Suppressor macrophage (primary cell): ENCODE measurements around the gene UNC119B.
"Not testable (repeated sequence)": the region's sequence is repeated elsewhere in the genome, so short reads cannot be mapped to it uniquely, and the experiment has no call there.

Source experiments
- DNase-seq, 4 experiments: peaks; one replicate each; pipeline ENCODE4 v3.0.0-alpha.2; 2020 to 2022
- total RNA-seq, 17 experiments: gene quantifications; one replicate each; lab custom pipeline; 2026; ENCODE audit warnings: mixed read lengths in 6 of 17, inconsistent platforms in 3 of 17; lab: John Stamatoyannopoulos, UW

UNC119B gene
- total RNA-seq, result 7.0 to 24.2 (median 16.3) reads per million in 17 experiments

DNA sequence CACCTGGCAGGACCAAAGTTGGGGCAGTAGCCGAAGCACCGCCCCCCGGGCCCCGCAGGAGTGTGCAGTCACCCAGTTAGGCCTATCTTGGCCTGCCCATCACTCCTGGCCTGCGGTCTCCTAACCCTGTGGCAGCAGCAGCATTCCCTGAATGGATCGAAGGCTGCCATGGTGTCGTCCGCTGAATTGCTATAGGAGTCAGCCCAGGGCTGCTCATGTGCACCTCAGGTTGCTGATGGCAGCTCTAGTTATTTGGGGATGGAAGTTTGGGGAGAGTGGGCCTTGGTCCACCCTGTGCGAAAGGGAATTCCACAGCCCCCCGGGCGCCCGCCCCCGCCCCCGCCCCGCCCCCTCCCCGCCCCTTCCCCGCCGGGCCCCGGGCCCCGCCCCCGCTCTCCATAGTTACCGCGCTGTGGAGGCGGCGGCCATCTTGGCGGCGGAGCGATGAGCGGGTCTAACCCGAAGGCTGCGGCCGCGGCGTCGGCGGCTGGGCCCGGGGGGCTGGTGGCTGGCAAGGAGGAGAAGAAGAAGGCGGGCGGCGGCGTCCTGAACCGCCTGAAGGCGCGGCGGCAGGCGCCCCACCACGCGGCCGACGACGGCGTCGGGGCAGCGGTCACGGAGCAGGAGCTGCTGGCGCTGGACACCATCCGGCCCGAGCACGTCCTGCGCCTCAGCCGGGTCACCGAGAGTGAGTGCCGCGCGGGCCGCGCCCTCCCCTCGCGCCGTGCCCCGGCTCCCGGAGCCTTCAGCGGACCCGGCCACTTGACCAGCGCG is at the start of gene UNC119B:
Gene UNC119B (plus strand): TSS at position 428 of the 774 bp plus-strand sequence. CDS start 17 bp downstream, at position 445.
- peak; percentile 30 to 82 (median 64) for DNase-seq

DNA sequence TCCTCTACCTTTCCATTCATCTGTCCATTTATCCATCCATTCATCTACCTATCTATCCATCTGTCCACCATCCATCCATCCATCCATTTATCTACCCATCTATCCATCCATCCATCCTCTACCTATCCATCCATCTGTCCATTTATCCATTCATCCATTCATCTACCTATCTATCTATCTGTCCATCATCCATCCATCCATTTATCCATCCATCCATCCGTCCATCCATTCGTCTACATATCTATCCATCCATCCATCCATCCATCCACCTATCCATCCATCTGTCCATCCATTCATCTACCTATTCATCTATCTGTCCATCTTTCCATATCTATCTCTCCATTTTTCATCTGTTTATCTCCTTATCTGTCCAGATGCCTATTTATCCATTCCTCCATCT is 48.8 kb upstream of the UNC119B start:
- DNase-seq, result no peak

- peak in 2 of 4 experiments; percentile 27 to 51 for DNase-seq
Measured at GRCh38 chr12:120662879-120663278, 47.4 kb upstream of the UNC119B start.

DNA sequence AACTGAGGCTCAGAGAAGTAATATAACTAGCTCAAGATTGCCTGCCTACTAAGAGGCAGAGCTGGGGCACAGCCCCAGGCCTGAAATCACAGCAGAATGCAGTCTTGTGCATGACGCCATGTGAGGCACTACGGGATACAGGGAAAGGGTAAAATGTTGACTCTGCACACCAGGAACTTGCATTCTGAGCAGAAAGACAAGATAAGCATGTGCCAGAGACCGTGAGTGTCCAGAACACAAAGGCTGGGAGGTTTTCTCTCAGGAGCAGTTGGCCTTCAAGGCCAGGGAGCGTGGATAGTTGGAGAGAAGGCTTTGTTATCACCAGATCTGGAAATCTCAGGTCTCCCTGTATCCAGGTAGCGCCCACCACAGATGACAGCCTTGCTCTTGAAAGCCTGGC is 46.5 kb upstream of the UNC119B start:
- no peak for DNase-seq

DNA sequence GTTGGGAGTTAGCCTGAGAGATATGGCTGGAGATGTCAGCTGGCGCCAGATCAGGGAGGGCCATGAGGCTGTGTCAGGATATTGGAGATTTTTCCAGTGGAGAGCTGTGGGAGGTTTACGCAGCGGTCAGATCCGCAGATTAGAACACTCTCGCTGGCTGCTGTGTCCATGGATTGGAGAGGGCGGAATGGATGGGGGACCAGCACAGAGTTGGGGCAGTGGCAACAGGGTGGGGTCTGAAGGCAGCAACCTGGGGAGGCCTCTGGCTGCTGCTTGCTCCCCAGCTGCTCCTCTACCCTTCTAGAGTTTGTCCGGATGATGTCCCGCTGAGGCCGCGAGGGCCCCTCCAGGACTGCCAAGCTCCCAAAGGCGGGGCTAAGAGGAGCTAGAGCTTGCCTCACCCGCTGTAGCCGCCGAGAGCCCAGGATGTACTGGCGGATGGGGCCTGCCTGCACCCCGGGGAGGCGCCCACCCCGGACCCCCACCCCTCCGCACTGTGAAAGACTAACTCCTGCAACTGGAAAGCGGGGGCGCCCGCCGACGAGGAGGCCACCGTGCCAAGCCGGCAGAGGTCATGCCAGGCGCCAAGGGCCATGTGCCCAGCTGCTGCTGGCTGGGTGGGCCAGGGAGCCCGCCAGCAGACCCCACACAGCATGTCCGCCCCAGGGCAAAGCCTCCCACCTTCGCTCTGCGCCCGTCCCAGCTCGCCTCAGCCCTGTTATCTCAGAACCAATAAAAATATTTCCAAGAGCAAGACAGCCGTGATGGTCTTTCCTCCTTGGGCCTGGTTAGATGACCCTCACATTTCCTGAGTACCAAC is 43.5 kb upstream of the UNC119B start:
- no peak for DNase-seq

DNA sequence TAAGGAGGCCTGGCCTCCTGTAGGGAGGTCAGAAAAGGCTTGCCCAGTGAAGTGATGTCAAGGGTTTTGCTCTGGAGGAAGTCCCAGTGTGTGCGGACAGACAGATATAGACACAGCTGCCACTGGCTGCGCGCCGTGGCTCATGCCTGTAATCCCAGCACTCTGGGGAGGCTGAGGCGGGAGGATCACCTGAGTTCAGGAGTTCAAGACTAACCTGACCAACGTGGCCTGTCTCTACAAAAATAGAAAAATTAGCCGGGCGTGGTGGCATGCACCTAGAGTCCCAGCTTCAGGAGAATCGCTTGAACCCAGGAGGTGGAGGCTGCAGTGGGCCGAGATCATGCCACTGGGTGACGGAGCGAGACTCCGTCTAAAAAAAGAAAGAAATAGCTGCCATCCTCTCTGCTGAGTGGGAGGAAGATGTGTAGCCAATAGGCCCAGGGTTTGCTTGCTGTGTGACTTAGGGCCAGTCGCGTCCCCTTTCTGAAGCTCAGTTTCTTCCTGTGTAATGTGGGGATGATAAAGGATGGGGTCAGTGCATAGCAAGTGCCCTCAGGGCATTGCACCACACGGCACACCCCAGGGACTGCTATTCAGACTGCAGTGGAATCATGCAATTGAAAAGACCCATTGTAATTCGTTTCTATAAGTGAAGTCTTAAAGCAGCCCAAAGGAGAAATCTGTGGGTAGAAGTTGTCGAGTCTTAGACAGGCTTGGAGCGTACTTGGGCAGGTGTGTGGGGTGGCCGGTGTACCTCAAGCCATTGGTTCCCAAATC is 42.0 kb upstream of the UNC119B start:
- no peak for DNase-seq

DNA sequence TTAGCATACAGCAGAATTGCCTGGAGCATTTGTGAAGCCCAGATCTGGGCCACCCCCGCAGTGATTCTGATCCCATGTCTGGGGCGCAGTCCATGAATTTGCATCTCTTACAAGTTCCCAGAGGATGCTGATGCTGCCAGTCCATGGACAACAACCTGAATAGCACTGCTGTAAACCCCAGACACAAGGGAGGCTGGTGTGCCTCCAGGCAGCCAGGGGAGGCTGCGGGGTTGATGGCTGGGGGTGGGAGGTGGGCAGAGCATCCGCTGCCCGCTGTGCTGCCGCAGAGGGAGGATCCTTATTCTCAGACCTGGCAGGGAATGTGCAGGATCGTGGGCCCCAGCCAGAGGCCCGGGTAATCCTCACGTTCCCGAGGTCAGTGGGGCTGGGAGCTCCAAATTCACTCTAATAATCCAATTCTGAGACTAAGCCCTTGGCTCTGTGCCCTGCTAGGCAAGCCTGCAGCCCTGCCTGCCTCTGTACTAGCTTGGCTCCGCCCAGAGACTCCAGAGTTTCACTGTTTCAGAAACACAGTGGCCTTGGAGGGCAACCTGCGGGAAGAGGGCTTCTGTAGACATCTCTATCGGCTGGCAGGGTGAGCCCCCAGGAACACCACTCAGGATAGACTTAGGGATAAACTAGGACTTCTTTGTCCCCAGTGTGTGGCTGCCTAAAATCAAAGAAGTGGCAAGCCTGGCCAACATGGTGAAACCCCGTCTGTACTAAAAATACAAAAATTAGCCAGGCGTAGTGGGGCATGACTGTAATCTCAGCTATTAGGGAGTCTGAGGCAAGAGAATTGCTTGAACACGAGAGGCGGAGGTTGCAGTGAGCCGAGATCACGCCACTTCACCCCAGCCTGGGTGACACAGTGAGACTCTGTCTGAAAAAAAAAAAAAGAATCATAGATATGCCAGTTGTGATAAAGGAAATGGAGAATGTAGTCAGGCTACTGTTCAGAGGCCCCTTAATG is 41.1 kb upstream of the UNC119B start:
- DNase-seq, result no peak

GRCh38 chr12:120670237-120670636 is 40.0 kb upstream of the UNC119B start:
- DNase-seq, result not testable (repeated sequence)

GRCh38 chr12:120670667-120671066 is 39.6 kb upstream of the UNC119B start:
- DNase-seq, result no peak

DNA sequence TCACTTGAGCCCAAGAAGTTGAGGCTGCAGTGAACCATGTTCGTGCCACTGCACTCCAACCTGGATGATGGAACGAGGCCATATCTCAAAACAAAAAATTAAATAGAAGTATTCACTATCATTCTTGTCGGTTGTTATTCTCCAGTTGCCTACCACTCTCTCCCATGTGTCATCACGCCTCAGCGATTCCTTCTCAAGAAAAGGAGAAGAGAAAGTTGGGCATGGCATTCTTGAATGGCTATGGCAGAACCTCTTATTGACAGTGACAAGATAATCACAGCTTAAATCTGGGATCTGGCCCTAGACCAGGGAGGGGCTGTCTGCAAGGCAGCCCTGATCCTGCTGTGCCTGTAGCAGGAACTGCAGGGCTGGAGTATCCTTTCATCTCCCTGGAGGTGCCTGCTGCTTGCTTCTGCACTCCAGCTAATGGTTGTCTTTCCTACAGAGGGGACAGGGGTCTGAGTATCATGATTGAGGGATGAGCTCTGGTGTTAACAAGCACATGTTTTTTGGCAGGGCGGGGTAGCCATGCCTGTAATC is 36.1 kb upstream of the UNC119B start:
- peak; percentile 38 to 72 (median 48) for DNase-seq

GRCh38 chr12:120677765-120678473 is 32.3 kb upstream of the UNC119B start:
- DNase-seq, result peak; percentile 36 to 47 (median 41)

GRCh38 chr12:120678572-120678971 is 31.7 kb upstream of the UNC119B start:
- DNase-seq, result no peak

DNA sequence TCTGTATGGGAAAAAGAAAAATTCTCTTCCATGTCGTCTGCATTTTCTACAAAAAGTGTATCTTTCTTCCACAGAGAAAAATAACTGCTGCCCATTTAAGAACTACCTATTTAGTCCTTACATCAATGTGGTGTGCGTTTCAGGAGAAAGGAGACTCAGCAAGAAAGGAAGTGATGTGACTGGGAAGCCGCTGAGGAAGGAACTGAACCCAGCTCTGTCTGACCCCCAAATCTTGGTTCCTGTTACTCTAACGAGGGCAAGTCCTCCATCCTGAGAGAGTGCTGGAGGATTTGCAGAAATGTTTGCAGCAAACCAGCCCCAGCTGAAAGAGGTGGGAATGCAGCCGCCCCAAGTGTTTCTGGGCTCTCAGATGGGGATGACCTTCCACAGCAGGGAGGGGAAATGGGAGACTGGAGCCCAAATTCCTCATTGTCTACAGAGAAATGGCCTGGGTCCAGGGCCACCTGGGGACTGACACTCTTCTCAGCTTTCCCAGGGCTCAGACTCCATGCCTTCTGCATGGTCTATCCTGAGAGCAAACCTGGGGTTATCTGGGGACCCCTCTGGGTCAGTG is 30.0 kb upstream of the UNC119B start:
- DNase-seq, result peak; percentile 50 to 69 (median 60)

GRCh38 chr12:120684523-120684932 is 25.7 kb upstream of the UNC119B start:
- DNase-seq, result peak; percentile 71 to 92 (median 80)

DNA sequence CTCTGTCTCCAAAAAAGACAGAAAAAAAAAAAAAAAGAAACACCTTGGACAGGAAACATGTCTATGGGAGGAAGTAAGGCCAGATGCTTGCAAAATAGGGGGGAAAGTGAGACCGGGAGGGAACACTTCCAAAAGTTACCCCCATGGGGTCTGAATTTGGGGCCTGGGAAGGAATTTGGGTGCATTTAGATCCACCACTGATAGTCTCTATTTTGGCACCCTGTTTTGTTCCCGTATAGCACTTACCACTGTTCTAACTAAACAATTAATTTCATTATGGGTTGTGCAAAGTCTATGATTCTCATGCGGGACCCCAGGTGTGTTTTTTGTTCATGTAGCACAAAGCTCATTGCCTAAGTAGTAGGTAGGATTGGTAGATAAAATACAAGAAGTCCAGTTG is 24.7 kb upstream of the UNC119B start:
- no peak for DNase-seq

DNA sequence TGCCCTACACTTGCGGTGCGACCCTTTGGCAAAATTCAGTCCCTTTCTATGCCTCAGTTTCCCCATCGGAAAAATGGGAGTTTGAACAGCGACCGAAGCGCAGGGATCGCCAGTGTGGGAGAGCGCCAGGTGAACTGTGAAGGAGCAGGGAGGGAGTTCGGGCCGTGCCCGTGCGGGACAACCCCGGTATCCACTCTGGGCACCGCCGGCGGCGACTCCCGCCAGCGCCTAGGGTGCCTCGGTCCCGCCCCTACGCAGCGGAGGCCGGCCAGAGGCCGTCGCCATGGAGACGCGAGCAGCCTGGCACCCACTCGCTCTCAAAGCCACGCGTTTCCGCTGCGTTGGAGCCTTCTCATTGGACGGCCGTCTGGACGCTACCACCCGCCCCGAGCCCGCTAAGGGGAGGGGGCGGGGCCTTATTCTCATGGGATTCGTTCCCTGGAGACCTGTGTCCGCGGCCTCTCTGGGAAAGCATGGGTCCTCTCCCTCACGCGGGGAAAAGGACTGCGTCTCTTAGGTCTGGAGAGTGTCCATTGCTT is 24.0 kb upstream of the UNC119B start:
- peak; percentile 99 to 100 (median 100) for DNase-seq

DNA sequence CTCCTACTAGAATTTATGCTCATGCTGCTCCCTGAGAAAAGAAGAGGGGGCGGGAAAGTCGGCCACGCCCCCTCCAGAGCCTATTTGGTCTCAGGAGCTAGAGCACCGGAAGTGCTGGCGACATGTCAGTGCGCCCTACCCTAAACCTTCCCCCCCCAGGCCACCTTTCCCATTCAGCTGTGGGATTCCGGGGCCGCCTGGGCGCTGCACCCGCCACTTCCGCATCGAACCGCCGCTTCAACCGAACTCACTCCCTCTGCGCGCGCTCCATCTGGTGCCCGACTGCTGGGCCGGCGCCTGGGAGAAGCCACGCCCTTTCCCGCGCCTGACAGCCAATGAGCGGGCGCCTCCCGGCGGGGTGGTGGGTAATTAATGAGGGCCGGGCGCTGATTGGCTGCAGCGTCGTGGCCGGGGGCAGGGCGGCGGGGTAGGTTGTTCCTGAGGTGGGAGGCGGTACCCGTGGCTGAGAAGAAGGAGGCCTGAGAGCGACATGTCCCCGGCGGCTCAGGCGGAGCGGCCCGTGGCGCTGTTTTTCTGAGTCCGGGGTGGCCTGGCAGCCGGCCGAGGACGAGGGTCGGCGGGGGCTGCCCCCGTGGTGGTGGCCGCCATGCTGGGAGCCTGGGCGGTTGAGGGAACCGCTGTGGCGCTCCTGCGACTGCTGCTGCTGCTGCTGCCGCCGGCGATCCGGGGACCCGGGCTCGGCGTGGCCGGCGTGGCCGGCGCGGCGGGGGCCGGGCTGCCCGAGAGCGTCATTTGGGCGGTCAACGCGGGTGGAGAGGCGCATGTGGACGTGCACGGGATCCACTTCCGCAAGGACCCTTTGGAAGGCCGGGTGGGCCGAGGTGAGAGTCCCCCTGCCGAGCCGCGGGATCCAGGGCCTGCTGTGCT is 23.3 kb upstream of the UNC119B start, which contains the start of gene MLEC:
Gene MLEC (plus strand): TSS at position 460 of the 888 bp plus-strand sequence. CDS start 148 bp downstream, at position 608.
- DNase-seq, result peak; percentile 99

GRCh38 chr12:120687578-120688289 is 22.5 kb upstream of the UNC119B start:
- DNase-seq, result peak; percentile 49 to 63 (median 54)
